ENCODE measurements around the gene LCOR.

Gene LCOR

GRCh38 chr10:96873086-96873485, 41.0 kb downstream of the LCOR start:
- Histone ChIP-seq H3K4me3 (ENCODE audit: severe bottlenecking) (no peak overlapping the region), H3K9me3 (ENCODE audit: severe bottlenecking) (no peaks in the 10 kb centered on the region), H3K4me1 (ENCODE audit: insufficient read depth, poor library complexity, severe bottlenecking) (no peaks in the 10 kb centered on the region), H3K36me3 (ENCODE audit: low read depth) (no peaks in the 10 kb centered on the region; the same call in 1 of the 2 replicates), H3K27ac (ENCODE audit: poor library complexity, severe bottlenecking) (no peak overlapping the region), H3K27me3 (ENCODE audit: insufficient read depth, poor library complexity, severe bottlenecking) (no peaks in the 10 kb centered on the region)
- DNase-seq (ENCODE audit: low spot score) (no peak), ATAC-seq (ENCODE audit: low read depth) (no peak)
- TF ChIP-seq, protein P1, sequence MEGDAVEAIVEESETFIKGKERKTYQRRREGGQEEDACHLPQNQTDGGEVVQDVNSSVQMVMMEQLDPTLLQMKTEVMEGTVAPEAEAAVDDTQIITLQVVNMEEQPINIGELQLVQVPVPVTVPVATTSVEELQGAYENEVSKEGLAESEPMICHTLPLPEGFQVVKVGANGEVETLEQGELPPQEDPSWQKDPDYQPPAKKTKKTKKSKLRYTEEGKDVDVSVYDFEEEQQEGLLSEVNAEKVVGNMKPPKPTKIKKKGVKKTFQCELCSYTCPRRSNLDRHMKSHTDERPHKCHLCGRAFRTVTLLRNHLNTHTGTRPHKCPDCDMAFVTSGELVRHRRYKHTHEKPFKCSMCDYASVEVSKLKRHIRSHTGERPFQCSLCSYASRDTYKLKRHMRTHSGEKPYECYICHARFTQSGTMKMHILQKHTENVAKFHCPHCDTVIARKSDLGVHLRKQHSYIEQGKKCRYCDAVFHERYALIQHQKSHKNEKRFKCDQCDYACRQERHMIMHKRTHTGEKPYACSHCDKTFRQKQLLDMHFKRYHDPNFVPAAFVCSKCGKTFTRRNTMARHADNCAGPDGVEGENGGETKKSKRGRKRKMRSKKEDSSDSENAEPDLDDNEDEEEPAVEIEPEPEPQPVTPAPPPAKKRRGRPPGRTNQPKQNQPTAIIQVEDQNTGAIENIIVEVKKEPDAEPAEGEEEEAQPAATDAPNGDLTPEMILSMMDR (IDR thresholded peaks at IDR 0.05; ENCODE audit: poor library complexity, severe bottlenecking) = no peak

DNA sequence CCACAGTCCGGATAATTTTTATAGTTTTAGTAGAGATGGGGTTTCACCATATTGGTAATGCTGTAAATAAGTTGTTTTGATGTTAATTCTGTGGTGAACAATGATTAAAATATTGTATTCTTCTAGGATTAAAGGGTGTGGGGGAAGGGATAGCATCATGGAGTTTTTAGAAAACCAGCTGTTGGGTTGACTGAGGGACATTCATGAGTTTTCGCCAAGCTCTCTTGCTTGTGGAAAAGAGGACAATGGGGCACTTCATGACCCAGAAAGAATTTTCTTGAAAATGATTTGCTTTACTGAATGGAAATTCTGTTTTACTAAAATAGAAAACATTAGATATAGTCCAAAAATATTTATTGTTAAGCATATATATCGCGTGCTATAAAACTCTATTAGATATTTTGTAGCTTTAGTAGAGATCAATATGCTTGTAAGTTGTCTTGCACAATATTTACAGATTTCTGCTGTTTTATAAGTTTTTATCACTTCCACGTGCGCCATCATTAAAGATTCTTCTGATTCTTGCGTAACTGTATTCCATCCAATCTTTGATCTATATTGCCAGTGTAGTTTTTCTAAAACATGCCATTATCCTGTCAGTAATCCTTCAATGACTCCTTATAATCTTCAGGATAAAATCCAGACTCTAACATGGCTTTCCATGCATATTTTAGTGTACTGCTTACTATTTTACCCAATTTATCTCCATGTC, 41.8 kb downstream of the LCOR start:
- H3K4me3 ChIP-seq (ENCODE audit: severe bottlenecking) = no peak overlapping the region
- no peaks in the 10 kb centered on the region for H3K27me3 ChIP-seq (ENCODE audit: insufficient read depth, poor library complexity, severe bottlenecking)
- no peaks in the 10 kb centered on the region for H3K36me3 ChIP-seq (ENCODE audit: low read depth)
- H3K4me1 ChIP-seq (ENCODE audit: insufficient read depth, poor library complexity, severe bottlenecking) = no peaks in the 10 kb centered on the region
- no peaks in the 10 kb centered on the region for H3K9me3 ChIP-seq (ENCODE audit: severe bottlenecking)
- TF ChIP-seq, protein P1 (IDR thresholded peaks at IDR 0.05; ENCODE audit: poor library complexity, severe bottlenecking) = no peak
- no peak for DNase-seq (ENCODE audit: low spot score)
- no peak overlapping the region for H3K27ac ChIP-seq (ENCODE audit: poor library complexity, severe bottlenecking)
- ATAC-seq (ENCODE audit: low read depth) = no peak

DNA sequence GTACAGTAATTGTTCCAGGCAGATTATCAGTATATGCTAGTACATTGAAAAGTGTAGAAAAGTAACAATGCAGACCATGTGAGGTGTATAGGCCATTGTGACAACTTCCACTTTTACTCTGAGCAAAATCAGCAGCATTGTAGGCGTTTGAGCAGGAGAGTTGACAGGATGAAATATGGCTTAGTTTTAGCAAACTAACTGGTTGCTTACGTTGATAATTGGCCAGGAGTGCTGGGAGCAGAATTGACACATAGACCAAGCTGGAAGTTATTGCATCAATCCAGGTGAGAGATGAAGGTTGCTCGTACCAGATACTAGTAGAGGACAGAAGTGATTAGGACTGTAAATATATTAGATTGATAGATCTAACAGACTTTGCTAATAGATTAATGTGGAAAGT, 46.0 kb downstream of the LCOR start:
- no peaks in the 10 kb centered on the region for H3K27me3 ChIP-seq (ENCODE audit: insufficient read depth, poor library complexity, severe bottlenecking)
- H3K4me3 ChIP-seq (ENCODE audit: severe bottlenecking) = no peak overlapping the region
- H3K27ac ChIP-seq (ENCODE audit: poor library complexity, severe bottlenecking) = no peak overlapping the region
- TF ChIP-seq, protein P1 (IDR thresholded peaks at IDR 0.05; ENCODE audit: poor library complexity, severe bottlenecking) = no peak
- no peaks in the 10 kb centered on the region for H3K9me3 ChIP-seq (ENCODE audit: severe bottlenecking)
- H3K36me3 ChIP-seq (ENCODE audit: low read depth) = no peaks in the 10 kb centered on the region
- no peaks in the 10 kb centered on the region for H3K4me1 ChIP-seq (ENCODE audit: insufficient read depth, poor library complexity, severe bottlenecking)
- no peak for DNase-seq (ENCODE audit: low spot score)
- ATAC-seq (ENCODE audit: low read depth) = no peak

DNA sequence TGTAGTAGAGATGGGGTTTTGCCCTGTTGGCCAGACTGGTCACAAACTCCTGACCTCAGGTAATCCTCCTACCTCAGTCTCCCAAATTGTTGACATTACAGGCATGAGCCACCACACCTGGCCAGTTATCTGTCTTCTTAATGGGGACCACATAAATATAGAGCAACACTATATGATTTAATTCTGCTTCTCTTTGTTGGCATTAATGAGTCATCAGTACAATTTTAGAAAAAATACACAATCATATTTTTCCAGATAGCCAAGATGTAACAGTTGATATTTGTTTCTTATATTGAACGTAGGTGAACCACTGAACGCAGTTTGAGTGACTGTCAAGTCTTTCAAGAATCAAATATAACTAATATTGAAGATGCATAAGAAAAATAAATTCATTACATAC, 48.5 kb downstream of the LCOR start:
- H3K36me3 ChIP-seq (ENCODE audit: low read depth) = no peaks in the 10 kb centered on the region
- no peaks in the 10 kb centered on the region for H3K9me3 ChIP-seq (ENCODE audit: severe bottlenecking)
- no peak overlapping the region for H3K27ac ChIP-seq (ENCODE audit: poor library complexity, severe bottlenecking)
- H3K27me3 ChIP-seq (ENCODE audit: insufficient read depth, poor library complexity, severe bottlenecking) = no peaks in the 10 kb centered on the region
- no peak overlapping the region for H3K4me3 ChIP-seq (ENCODE audit: severe bottlenecking)
- no peak for DNase-seq (ENCODE audit: low spot score)
- ATAC-seq (ENCODE audit: low read depth) = no peak
- TF ChIP-seq, protein P1 (IDR thresholded peaks at IDR 0.05; ENCODE audit: poor library complexity, severe bottlenecking) = no peak
- no peaks in the 10 kb centered on the region for H3K4me1 ChIP-seq (ENCODE audit: insufficient read depth, poor library complexity, severe bottlenecking)

DNA sequence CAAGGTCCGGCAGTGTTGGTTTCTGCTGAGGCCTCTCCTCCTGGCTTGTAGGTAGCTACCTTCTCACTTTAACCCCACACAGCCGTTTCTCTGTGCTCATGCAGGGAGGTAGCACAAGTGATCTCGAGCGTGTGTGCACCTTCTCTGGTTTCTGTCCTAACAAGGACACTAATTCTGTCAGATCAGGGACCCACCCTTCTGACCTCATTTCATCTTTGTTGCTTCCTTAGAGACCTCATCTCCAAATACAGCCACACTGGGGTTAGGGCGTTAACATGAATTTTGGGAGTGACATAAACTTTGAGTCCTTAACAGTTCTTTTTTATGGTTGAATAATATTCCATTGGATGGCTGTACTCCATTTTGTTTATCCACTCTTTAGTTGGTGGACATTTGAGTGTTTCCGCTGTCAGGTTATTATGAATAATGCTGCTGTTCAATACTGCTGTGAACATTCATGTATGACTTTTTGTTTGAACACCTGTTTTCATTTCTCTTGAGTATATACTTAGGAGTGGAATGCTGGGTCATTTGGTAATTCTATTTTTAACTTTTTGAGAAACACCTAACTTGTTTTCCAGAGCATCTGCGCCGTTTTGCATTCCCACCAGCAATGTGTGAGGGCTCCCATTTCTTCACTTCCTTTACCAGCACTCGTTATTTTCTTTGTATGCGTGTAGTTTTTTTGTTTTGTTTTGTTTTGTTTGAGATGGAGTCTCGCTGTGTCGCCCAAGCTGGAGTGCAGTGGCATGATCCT, 57.5 kb downstream of the LCOR start:
- TF ChIP-seq, protein P1 (IDR thresholded peaks at IDR 0.05; ENCODE audit: poor library complexity, severe bottlenecking) = no peak

More for the DNA sequence above, 57.5 kb downstream of the LCOR start:
- H3K9me3 ChIP-seq (ENCODE audit: severe bottlenecking) = peaks cover 5% of the 10 kb centered on the region
- H3K36me3 ChIP-seq (ENCODE audit: low read depth) = peaks cover 8% of the 10 kb centered on the region; the same call in 1 of the 2 replicates
- H3K27ac ChIP-seq (ENCODE audit: poor library complexity, severe bottlenecking) = no peak overlapping the region
- ATAC-seq (ENCODE audit: low read depth) (no peak), DNase-seq (ENCODE audit: low spot score) (no peak)
- H3K4me1 ChIP-seq (ENCODE audit: insufficient read depth, poor library complexity, severe bottlenecking) = no peaks in the 10 kb centered on the region
- no peak overlapping the region for H3K4me3 ChIP-seq (ENCODE audit: severe bottlenecking)
- H3K27me3 ChIP-seq (ENCODE audit: insufficient read depth, poor library complexity, severe bottlenecking) = no peaks in the 10 kb centered on the region

Measured in RWPE2 (cell line).